ENCODE data around the gene MSANTD4. TPM values are rescaled to one million over a fixed set of nuclear protein-coding genes. Genes with fewer than 3 reads are reported as not detected.

The MSANTD4 gene
- total RNA-seq, 1 experiment from 2014 or later = 18.0 TPM

DNA sequence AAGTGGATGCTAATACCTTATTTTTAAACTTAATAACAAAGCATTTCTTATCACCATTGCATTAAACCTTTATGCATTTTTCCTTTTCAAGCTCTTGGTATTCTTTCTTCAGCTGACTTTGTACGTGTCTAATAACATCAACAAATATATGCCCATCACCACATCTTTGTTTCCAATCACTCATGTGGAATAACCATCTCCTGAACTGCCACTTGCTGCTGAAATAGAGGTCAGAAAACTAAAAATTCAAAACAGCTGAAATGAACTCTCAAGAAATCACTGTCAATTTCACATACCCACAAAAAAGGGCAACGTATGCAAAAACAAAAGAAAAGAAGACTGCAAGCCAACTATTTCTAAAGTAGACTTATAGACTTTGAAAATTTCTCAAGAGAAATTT lies 7.4 kb downstream of the MSANTD4 start:
- Histone ChIP-seq H4K20me1 (ENCODE audit: low read length) (no peaks in the 10 kb centered on the region), H3K27me3 (ENCODE audit: low read length) (no peaks in the 10 kb centered on the region), H3F3A (ENCODE audit: low read length, unreplicated experiment) (no peaks in the 10 kb centered on the region), H3K4me3 (ENCODE audit: low read length) (no peak overlapping the region), H2AFZ (ENCODE audit: low read length) (no peak overlapping the region), H3K27ac (ENCODE audit: low read length) (no peak overlapping the region), H3K9ac (ENCODE audit: low read length) (no peak overlapping the region), H3K79me2 (ENCODE audit: low read length) (peaks cover 52% of the 10 kb centered on the region), H3K36me3 (ENCODE audit: low read depth, low read length) (peaks cover 12% of the 10 kb centered on the region), H3K9me2 (replicated peaks; ENCODE audit: low read length) (no peaks in the 10 kb centered on the region), H3K4me1 (ENCODE audit: insufficient read depth, low read length) (peaks cover 13% of the 10 kb centered on the region), H3K4me2 (ENCODE audit: low read length) (no peak overlapping the region), H3K9me3 (ENCODE audit: low read length) (no peaks in the 10 kb centered on the region)
- DNase-seq (no peak), ATAC-seq (no peak)
- intact Hi-C loops (cut with micrococcal nuclease) = no loop called here
- POLR2A ChIA-PET (ENCODE audit: unreplicated experiment) = no interaction called here
- TF ChIP-seq EZH2 (IDR thresholded peaks at IDR 0.05; ENCODE audit: low read length, unreplicated experiment) = no peak
- no peak for TF ChIP-seq EZH2phosphoT487 (IDR thresholded peaks at IDR 0.05; ENCODE audit: borderline replicate concordance, low read length)
- TF ChIP-seq, protein P1, sequence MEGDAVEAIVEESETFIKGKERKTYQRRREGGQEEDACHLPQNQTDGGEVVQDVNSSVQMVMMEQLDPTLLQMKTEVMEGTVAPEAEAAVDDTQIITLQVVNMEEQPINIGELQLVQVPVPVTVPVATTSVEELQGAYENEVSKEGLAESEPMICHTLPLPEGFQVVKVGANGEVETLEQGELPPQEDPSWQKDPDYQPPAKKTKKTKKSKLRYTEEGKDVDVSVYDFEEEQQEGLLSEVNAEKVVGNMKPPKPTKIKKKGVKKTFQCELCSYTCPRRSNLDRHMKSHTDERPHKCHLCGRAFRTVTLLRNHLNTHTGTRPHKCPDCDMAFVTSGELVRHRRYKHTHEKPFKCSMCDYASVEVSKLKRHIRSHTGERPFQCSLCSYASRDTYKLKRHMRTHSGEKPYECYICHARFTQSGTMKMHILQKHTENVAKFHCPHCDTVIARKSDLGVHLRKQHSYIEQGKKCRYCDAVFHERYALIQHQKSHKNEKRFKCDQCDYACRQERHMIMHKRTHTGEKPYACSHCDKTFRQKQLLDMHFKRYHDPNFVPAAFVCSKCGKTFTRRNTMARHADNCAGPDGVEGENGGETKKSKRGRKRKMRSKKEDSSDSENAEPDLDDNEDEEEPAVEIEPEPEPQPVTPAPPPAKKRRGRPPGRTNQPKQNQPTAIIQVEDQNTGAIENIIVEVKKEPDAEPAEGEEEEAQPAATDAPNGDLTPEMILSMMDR (conservative IDR thresholded peaks at IDR 0.05; ENCODE audit: low read depth, low read length) = no peak
- no TSS peak for BruUV-seq (replicated peaks)
- CTCF ChIA-PET = no interaction called here

DNA sequence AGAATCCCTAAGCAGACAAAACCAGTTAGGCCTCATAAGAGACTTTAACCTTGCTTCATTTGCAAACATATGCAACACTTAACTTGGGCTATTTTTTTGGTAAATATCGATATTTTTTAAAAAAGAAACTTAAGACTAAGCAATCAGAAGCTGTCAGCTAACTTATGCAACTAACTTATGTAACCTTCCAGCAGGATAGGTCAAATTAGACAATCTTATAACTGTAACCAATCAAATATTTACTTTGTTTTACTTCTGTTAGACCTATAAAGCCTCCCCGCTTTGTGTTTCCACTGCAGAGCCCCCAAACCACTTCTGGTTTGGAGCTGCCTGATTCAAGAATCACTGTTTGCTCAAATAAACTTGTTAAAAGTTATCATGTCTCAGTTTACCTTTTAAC lies 8.0 kb downstream of the MSANTD4 start:
- intact Hi-C loops (cut with micrococcal nuclease) = no loop called here
- DNase-seq (no peak), ATAC-seq (no peak)
- POLR2A ChIA-PET (ENCODE audit: unreplicated experiment) = no interaction called here
- CTCF ChIA-PET = no interaction called here
- no peaks in the 10 kb centered on the region for H3K9me3 ChIP-seq (ENCODE audit: low read length)
- no peak overlapping the region for H3K4me2 ChIP-seq (ENCODE audit: low read length)
- no peak overlapping the region for H3K27ac ChIP-seq (ENCODE audit: low read length)
- no peak for TF ChIP-seq EZH2phosphoT487 (IDR thresholded peaks at IDR 0.05; ENCODE audit: borderline replicate concordance, low read length)
- TF ChIP-seq, protein P1 (conservative IDR thresholded peaks at IDR 0.05; ENCODE audit: low read depth, low read length) = no peak
- peaks cover 10% of the 10 kb centered on the region; the same call in 1 of the 2 replicates for H3K4me1 ChIP-seq (ENCODE audit: insufficient read depth, low read length)
- no peak overlapping the region for H3K9ac ChIP-seq (ENCODE audit: low read length)
- no TSS peak for BruUV-seq (replicated peaks)
- peaks cover 18% of the 10 kb centered on the region for H3K36me3 ChIP-seq (ENCODE audit: low read depth, low read length)
- no peaks in the 10 kb centered on the region for H3F3A ChIP-seq (ENCODE audit: low read length, unreplicated experiment)
- no peaks in the 10 kb centered on the region for H3K9me2 ChIP-seq (replicated peaks; ENCODE audit: low read length)
- peaks cover 47% of the 10 kb centered on the region for H3K79me2 ChIP-seq (ENCODE audit: low read length)
- H2AFZ ChIP-seq (ENCODE audit: low read length) = no peak overlapping the region
- H3K27me3 ChIP-seq (ENCODE audit: low read length) = no peaks in the 10 kb centered on the region
- H4K20me1 ChIP-seq (ENCODE audit: low read length) = no peaks in the 10 kb centered on the region
- H3K4me3 ChIP-seq (ENCODE audit: low read length) = no peak overlapping the region

DNA sequence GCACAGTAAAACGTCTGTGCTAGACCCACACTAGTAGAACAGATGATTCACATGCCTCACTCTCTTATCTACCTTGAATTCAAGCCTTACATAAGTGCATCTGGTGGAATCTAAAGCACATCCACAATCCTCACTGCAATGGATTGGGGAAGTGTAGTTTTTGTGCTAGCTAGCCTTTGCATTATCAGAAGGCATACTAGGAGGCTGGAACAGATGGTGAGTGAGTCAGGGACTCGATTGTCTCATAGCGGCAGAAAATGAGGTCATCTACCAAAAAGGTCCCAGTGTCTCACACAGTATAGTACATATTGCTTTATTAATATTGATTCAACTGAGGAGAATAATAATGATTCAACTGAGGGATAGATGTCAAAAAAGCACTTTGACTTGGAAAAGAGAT lies 9.3 kb downstream of the MSANTD4 start:
- Histone ChIP-seq H3K79me2 (ENCODE audit: low read length) (peaks cover 44% of the 10 kb centered on the region), H4K20me1 (ENCODE audit: low read length) (no peaks in the 10 kb centered on the region), H3K9ac (ENCODE audit: low read length) (no peak overlapping the region), H3K27ac (ENCODE audit: low read length) (no peak overlapping the region), H3K9me3 (ENCODE audit: low read length) (no peaks in the 10 kb centered on the region), H3K4me1 (ENCODE audit: insufficient read depth, low read length) (no peaks in the 10 kb centered on the region), H3K9me2 (replicated peaks; ENCODE audit: low read length) (no peaks in the 10 kb centered on the region), H3K36me3 (ENCODE audit: low read depth, low read length) (peaks cover 31% of the 10 kb centered on the region), H3K4me3 (ENCODE audit: low read length) (no peak overlapping the region), H3K27me3 (ENCODE audit: low read length) (no peaks in the 10 kb centered on the region), H3F3A (ENCODE audit: low read length, unreplicated experiment) (no peaks in the 10 kb centered on the region), H3K4me2 (ENCODE audit: low read length) (no peak overlapping the region), H2AFZ (ENCODE audit: low read length) (no peak overlapping the region)
- DNase-seq = no peak
- no TSS peak for BruUV-seq (replicated peaks)
- TF ChIP-seq EZH2 (IDR thresholded peaks at IDR 0.05; ENCODE audit: low read length, unreplicated experiment) = no peak
- TF ChIP-seq, protein P1 (conservative IDR thresholded peaks at IDR 0.05; ENCODE audit: low read depth, low read length) = no peak
- no peak for TF ChIP-seq EZH2phosphoT487 (IDR thresholded peaks at IDR 0.05; ENCODE audit: borderline replicate concordance, low read length)
- intact Hi-C loops (cut with micrococcal nuclease) = no loop called here
- CTCF ChIA-PET = no interaction called here
- POLR2A ChIA-PET (ENCODE audit: unreplicated experiment) = no interaction called here
- no peak for ATAC-seq
